NCI-H1092 (cell line): Measurements from ENCODE around the gene MTUS2.

ENCODE experiments used
- DNase-seq: peaks from one replicate; lab custom pipeline; 2025; lab: John Stamatoyannopoulos, UW

MTUS2 gene

DNA sequence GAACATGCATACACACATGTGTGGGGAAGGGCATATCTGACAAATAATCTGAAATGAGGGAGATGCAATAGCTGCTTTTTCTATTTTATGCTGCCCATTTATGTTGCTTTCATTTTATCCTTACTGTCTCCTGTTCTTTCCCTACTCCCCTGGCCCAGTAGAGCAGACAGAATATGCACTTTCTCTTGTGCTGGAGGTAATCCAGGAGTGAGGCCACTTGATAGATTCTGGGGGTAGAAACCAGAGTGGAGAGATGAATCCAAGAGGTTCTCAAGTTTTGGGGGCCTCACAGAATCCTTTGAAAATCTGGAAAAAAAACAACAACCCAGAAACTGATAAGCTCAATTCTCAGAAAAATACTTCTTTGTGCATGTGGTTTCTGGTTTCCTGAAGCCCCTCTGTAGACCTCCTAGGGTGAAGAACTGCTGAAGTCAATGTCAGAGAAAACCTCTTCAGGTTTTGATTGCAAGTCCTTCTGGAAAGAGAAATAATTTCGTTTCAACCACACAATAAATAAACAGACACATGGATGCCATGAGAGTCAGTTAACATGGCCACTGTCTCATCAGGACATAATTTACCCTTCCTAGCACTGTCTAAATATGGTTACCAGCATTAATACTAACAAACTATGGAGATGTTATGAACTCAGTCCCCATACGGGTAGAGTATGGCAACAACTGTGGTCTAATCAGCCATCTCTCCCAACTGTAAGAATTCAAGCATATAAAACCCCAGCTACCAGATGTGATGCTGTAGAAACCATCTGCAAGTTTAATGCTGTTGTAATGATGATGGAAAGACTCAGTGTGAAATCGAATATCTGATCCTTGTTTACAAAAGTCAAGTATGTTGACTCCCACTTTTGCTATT is 419.8 kb downstream of the MTUS2 start:
- no peak for DNase-seq

DNA sequence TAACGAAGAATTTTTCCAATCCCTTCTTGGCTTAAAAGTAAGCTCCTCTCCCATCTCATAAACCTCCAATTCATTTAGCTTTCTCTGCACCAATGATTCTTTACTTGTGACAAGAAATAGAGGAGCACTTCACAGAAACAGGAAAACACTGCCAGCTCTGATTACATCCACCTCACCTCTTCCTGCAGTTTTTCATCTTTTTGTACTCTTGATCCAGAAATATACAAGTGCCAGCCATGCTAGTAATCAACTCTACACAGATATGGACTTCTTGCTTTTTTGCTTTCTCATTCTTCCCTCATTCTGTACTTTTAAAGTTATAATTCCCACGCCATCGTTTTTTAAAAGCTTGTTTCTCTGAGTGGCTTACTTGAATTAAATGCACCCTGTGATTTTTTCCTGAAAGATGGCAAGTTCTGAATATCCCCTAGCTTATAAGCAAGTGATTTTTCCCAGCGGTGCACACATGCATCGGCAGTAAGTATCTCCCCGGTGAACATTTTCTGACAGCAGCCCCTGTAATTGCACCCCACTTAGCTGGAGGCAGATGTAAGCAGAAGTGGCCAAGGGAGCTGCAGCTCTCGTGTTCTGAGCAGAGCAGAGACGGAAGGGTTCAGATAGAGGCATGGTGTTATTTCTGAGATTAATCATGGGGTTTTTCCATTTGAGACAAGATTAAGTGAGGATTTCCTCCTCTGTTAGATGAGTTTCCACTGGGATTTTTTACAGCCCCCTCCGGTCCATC is 434.7 kb downstream of the MTUS2 start:
- DNase-seq: no peak

DNA sequence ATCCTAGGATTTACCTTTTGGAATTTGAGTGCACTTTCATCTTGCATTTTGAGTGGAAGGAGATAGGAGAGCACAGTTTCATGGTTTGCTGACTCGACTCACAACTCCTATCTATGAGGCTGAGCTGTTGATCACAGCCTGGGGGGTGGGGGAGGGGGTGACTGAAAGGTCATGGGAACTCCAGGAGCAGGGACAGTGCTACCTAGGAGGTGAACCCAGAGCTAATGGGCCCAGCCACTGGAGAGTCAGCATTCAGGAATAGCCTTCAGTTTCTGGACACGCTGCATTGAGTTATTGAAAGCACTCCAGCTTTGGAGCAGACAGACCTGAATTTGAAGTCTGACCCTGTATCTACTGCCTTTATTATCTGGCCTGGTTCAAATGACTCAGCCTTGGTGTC is 435.4 kb downstream of the MTUS2 start:
- no peak for DNase-seq

DNA sequence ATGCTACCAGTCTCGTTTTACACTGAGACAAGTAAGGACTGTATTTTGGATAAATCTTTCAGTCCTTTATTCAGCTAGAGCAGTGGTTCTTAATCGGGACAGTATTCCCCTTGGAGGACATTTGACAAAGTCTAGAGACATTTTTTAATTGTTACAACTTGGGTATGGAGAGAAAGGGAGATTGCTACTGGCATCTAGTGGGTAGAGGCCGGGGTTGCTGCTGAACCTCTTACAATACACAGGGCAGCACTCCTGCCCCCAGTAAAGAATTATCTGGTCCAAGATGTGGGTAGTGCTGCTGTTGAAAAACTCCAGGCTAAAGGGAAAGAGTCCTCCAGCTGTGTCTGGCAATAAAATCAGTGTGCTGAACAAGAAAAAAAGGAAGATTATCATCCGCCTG is 440.5 kb downstream of the MTUS2 start:
- no peak for DNase-seq

DNA sequence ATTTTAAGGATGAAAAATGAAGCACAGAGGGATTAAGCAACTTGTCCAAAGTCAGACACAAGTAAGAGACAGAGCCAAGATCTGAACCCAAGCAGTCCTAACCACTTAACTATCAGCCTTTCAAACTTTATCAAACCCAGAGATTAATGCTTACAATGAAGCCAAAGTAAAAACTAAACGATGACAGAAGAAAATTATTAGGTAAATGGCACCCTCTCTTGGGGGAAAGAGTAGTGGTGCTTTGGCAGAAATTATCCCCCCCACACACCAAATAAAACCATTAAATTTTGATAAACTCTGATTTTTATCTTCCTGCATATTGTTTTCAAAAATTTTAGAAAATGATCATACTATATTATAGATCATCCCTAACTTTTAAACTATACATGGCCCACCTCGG is 446.1 kb downstream of the MTUS2 start:
- DNase-seq: no peak

DNA sequence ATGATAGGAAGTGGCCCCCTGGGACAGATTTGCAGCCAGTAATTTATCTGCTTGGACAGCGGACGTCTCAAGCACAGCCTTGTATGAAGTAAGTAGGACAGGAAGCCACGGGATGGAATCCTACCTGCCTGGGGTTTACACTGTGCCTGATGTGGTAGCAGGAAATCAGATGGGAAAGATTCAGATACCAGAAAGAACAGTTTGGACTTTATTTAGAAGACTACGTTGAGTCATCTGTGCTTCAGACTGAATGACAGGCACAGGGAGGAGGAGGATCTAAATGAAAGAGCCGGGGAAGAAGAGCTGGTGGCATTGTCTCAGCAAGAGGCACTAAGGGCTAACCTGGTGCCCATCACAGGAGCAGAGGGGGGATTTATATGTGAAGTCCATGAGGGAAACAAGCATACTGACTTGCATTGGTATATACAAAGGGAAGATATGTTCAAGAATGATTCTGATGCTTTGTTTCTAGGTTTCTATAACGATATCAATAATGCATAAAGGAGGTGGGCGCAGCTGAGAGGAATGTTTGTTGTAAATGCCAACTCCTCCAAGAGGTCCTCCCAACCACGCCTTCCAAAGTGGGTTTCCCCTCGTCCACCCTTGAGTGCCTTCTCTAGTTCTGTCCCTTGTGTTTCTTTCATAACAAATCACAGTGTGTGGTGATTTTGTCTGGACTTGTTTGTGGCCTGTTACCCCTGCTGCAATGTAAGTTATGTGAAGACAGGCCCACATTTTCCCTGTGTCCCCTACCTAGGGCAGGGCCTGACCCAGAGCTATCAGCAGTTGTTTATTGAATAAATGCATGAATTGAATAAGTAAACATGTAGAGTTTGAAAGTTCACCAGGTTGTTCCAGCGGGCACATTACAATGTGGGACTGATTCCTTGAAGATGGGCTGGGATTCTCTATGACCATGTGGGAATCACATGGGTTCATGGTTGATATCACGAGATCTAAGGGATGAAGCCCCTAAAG is 446.9 kb downstream of the MTUS2 start:
- no peak for DNase-seq

DNA sequence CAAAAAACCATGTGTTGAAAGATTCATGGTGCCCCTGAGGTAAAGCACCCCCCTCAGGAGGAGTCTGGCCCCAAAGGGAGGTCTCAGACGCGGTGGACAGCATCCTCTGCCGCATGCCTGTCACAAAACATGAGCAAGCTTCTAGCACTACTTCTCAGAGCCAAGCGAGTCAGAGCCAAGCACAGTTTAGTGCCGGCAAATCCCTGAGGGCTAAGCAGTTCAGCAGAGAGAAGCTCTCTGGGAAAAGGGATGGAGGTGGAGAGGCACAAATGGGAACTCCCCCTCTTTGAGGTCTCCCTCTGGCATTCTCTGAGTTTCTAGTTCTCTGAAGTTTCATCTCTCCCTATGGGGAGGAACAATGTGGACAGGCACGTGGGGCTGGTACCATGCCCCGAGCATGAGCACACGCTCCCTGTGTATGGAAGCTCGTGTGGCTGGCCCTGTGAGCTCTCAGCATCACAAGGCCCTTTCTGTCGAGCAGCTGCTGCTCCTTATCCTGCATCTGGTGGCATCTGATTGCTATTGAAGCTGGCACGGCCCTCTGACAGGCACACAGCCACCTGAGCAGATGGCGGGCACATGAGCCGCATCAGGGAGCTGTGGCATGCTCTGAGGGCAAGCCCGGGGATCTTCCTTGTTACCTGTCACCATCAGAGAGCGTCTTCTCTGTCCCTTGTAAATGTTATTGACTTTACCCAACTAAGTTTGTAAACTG is 450.3 kb downstream of the MTUS2 start:
- no peak for DNase-seq

DNA sequence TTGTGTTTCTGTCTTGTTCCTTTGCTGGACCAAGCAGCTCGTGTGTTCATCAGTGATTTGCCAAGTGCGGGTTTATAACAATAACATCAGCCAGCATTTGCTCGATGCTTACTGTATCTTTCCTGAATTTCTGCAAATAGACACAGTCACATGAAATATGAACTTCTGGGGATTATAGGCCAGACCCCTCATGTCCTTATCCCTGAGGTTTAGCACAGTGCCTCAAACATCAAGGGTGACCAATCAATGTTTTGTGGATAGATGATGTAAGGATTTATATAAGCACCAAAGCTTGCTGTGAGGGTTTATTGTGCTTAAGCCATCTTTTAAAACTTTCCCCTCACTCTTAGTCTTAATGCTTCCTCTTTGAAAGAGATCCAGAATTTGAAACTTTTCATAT is 451.5 kb downstream of the MTUS2 start:
- DNase-seq: no peak

DNA sequence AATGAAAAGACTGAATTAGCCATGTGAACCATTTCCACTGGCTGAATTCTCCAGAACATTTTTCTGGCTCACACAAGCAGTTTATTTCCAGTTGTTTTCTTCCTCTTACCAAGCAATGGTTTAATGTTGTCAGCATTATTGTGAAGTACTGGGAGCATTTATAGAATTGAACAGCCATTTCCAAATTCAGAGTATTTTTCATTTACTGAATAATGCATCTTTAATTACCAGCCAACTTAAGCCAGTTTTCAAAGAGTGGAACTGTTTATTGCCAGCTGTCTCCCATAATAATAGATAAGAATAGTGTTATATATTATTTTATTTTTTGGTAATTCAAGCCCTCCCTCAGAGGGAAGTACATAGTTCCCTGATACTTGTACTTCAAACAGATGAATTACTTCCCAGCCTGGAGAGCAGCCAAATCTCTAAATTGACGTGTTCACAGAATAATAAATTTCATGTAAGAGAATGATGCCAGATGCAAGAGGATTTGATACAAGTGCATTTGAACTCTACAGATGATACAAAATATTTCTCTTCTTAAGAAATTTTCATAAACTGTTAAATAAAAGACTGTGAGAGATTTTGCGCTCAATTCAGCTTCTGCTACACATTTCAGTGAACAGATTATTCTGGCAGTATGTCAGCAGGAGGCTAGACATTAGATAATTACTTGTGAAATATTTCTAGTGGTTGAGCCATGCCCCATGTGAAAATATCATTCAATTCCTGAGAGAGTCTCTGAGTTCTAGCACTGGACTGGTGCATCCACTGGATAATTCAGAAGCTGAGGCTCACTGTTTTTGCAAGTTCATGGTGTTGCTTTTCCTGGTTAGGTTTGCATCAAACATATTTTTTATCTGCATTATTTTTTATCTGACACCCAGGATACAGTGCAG is 459.5 kb downstream of the MTUS2 start:
- DNase-seq: no peak

DNA sequence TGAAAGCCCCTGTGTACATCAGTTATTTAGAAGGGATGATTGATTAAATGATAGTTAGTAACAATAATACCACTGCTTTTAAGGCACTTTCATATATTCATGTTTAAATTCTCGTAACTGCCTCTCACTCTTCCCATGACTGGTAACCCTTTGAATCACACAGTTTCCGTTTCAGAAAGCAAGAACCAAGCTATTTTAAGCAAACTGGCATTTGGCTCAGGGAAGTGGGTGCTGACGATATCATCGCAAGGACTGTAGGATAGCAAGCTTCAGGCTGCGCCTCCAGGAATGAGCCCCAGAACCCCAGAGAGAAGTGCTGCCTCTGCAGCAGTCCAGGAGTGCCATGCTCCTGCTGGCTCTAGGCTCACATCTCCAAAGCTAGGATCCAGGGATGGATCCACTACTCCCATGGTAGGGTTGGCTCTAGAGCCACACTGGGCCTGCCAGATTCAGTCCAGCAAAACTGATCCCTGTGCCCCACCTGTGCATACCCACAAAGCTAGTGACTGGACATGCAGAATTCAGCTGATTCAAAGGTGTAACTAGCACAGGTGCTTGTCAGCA is 461.9 kb downstream of the MTUS2 start:
- no peak for DNase-seq

DNA sequence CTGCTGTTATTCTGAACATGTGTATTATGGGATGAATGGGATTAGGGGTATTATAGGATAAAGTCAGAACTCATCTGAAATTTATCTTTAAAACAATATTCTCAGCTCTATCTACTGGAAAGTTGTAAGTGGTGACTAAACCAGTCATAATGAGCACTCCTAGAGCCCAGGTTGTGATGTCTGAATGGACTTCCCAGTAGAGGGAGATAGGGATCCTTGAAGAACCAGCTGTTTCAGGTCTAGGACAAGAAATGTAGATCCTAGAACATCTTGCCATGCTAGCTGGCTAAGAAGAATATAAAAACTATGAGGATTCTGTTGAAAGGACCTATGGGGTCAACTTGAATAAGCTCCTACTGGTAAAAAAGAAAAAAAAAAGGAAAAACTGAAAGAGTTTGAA is 464.6 kb downstream of the MTUS2 start:
- no peak for DNase-seq

DNA sequence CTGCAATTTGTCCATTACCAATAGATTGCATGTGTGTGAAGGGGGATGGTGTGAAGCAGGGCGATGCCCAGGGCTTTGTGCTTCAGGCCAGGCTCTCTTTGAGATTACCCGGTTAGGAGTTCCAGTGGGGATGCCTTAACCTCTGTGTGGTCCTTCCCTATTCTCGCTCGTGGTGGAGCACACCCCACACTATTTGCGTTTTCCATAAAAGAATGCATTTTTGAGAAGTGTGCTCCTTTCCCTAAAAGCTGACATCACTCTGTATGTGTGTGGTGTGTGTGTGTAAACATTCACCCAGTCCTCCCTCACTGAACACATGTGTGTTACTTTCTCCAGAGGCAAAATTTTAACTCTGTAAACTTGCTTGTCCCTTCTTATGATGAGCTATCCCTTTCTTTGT is 467.1 kb downstream of the MTUS2 start:
- DNase-seq: no peak

DNA sequence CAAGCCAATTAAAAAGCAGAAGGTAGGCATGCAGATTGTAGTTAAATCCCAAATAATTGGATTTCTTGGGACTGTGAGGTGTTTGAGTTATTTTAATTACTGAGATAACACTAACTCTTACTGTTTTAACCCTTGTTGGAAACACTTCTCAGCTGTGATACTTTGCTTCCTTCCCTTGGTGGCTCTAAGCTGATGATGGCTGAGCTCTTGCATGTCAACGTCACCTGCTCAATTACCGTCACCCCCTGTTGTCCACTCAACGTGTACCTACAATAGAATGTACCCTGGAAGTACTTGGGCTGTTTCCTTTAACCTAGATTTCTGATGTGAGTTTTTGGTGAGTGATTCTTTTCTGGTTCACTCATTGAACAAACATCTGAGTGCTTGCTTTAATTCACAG is 471.9 kb downstream of the MTUS2 start:
- DNase-seq: no peak

DNA sequence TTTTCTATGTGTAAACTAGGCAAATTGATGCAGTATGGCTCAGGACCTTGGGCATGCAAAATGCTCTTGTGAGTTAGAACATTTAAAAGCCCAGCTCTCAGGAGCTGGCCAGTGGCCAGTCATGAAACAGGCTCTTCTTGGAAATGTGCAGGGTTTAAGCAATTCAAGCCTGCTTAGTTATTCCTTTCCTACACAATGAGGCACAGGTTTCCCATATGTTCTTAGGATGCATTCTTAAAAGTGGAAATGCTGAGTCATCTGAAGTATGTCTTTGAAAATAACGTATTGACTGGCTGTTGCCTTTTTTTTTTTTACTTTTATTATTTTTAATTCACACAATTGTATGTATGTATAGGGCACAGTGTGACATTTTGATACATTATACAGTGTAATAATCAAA is 474.7 kb downstream of the MTUS2 start:
- DNase-seq: no peak

DNA sequence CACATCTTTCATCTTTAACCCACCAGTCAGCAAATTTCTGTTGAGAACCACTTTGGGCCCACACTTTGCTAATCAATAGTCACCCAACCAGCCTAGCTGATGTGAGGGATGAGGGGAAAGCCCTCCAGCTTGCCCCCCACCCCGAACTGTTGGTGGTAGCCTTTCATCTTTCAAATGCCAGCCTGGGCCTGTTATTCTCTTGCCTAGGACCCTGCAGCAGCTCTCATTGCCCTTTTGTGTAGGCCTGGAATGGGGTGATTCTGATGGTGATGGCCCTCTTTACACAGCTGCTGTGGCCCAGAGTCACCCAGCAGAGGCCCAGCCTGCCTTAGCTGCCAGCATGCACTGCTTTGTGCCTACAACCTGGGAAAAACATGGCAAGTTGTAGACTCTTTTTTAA is 480.9 kb downstream of the MTUS2 start:
- no peak for DNase-seq

DNA sequence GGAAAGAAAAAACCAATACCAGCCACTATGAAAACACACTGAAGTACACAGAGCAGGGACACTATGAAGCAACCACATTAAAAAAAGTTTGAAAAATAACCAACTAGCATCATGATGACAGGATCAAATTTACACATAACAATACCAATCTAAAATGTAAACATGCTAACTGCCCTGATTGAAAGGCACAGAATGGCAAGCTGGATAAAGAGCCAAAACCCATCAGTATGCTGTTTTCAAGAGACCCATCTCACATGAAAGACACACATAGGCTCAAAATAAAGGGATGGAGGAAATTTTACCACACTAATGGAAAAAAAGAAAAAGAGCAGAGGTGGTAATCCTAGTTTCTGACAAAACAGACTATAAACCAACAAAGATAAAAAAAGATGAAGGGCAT is 484.0 kb downstream of the MTUS2 start:
- DNase-seq: no peak

DNA sequence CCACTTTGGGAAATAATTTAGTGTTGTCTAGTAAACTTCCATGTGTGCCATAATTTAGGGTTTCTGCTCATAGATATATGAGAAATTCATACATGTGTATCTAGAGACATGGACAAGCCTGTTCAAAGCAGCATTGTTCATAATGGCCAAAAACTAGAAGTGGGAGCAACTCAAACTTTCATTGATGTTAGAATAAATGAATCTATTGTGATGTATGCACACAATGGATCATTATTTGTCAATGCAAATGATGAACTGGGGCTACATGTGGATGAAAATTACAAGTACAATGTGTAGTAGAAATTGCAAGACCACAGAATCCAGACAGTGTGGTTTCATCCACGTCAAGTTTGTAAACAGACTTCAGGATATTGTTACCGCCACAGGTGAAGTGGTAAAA is 490.7 kb downstream of the MTUS2 start:
- DNase-seq: no peak

DNA sequence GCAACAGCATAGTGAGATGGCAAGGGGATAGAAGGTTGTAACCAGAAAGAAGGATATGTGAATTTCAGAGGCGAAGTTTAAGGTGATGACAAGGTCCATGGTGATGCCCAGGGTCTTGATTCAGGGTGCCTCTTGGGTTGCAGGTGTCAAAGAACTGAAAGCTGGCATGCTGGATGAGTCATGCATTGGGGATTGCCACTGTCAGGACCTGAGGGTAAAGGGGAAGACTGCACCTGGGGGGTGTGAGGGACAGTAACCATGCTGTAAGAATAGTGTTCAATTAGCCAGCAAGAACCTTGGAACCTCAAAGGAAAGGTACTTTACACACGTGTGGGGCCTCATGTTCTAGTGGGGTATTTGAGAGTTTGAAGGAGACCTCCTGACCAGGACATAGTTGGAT is 495.7 kb downstream of the MTUS2 start:
- DNase-seq: no peak

DNA sequence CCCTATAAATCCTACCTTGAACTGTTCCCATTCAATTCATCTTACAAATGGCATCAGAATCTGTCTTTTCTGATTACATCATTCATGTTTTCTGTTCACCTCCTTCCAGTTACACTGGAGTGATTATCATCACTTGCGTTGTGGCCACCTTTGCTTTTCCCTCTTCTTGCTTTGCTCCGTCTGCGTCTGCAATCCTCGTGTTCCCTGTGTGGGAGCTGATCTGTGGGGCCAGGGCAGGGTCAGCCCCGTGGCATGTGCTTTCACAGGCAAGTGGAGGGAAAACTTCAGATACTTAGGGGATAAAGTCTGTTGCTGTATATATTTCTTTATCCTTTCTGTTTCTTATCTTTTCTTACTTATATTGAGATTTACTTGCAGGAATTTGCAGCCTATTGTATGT is 497.7 kb downstream of the MTUS2 start:
- DNase-seq: no peak

DNA sequence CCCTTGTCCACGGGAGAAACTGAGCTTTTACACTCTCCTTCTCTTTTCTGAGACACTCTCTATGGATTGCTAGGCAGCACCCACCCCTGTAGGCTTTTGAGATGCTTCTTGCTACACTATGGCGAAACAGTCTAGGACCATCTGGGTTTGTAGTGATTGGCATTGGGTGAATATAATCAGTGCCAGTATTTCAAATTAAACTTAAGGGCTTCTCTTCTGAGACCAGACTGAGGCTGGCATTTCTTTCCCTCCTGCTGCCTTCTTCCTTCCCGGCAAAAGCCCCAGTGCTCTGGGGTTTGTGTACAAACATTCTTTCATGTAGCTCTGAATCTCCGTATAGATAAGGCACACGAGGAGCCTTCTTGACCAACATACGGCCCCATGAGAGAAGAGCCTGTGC is 498.6 kb downstream of the MTUS2 start:
- no peak for DNase-seq
